GM12874 (cell line): ENCODE measurements around the gene PLCG2.

Experiments
- CTCF ChIP-seq: IDR thresholded peaks from 2 replicates; pipeline ENCODE4 v1.5.1; 2011; ENCODE audit warnings: low read depth, mild to moderate bottlenecking, control low read depth, low read length, moderate library complexity; ENCODE audit not compliant: insufficient read depth

The PLCG2 gene

DNA sequence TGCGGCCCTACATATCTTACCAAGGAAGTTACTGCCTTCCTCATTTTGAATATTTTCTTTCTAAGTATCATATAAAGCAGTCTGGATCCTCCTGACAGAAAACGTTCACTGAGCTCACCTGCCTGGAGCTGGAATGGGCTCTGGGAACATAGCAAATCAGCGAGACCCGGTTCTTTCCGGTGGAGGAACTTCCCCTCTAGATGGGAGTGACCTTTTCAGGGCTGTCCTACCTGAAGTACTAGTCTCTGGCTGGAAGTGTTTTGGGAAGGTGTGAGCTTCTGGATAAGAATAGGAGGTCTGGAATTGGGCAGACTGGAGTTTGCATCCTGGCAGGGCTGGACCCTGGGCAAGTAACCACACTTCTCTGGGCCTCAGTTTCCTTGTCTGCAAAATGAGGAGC, 152.8 kb downstream of the PLCG2 start:
- no peak for TF ChIP-seq CTCF

DNA sequence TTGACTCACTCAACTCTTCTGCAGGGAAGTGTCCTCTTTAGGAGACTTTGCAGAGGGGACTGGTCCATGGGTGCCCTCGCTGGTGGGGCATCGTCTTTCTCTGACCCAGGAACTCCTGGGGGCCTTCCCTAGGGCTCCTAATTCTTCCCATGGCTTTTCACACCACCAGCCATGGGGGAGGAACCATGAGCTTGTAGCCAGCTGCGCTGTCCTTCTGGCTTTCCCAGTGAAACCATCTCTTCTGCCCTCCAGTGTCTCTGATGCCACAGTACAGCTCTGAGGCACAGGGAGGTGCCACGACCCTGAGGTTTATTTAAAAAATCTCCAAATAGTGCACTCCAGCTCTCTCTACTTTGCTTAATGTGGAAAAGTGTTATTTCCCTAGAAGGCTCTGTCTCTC, 153.6 kb downstream of the PLCG2 start:
- TF ChIP-seq CTCF, result no peak

GRCh38 chr16:81933361-81933760, 154.3 kb downstream of the PLCG2 start:
- TF ChIP-seq CTCF, result no peak

DNA sequence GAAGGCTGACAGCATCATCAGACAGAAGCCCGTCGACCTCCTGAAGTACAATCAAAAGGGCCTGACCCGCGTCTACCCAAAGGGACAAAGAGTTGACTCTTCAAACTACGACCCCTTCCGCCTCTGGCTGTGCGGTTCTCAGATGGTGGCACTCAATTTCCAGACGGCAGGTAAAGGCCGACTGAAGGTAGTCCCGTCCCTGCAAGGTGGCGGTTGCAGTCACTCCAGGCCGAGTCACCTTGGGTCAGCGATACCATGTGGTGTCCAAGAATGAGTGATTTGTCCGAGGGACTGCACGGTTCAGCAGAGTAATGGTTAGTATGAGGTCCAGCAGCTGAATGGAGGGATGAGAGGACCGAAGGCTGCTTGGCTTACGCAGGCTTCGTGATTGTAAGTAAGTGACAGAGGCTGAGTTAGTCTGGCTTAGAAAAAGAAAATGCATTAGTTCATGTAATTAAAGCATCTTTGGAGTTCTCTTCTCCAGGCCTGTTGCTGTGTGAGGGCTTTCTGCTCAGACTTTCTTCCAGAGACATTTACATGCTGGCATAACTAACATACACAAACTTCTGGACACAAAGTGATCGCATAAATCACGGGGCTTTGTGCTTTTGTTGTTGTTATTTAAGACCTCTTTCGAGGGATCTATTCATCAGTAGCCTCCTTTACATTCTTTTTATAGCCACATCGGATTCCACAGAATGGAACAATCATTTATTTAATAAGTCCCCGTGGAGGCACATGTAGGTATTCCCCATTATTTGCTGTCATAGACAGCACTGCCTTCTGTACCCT, 157.3 kb downstream of the PLCG2 start:
- TF ChIP-seq CTCF, result no peak

- TF ChIP-seq CTCF, result no peak
Measured at GRCh38 chr16:81937305-81938038, 158.4 kb downstream of the PLCG2 start.

DNA sequence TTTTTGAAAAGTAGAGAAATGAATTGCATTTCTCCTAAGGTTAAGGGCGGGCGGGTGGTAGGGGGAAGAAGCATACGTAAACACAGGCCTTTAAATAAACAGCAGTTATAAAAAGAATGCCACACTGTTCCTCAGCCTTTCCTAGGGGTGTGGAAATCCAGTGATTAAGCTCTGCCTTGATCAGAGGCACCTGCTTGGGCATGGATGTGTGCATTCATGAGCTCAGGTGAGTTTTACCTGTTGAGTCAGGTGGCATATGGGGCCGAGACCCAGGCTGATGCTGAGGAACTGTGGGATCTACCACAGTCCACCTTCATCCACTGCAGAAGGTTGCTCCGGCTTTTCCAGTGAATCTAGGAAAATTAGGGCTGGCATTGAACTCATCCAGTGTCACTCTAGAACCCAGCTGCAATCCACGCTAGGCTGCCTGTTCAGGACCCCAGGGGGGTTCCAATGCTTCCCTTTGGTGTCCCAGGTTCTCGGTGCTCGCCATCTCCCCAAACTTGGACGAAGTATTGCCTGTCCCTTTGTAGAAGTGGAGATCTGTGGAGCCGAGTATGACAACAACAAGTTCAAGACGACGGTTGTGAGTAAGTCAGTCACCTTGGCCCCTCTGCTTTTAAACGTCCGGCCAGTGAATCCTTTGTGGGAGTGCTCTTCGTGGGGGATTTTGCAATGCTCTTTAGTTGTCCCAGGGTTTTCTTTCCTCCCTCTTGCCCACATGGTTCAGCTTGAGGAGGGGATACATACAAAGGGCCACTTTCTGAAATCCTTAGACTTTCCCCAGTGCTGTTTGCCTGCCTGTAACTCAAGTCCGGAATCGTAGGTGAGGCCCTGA, 159.5 kb downstream of the PLCG2 start:
- TF ChIP-seq CTCF, result no peak
